HCT116 (cell line): ENCODE results near the gene BCHE. TPM values are rescaled to one million over a fixed set of nuclear protein-coding genes. Genes with fewer than 3 reads are reported as not detected.

Source experiments
- ATAC-seq: fragments of 200-7000 bp; cut with Tn5 transposase; 2 replicates; pipeline ENCODE4 v1.9.1; 2020; ENCODE audit warnings: mild to moderate bottlenecking, moderate library complexity
- BruUV-seq: library from RNA; stranded (reverse); fragments of 400-500 nt; replicated peaks from 2 replicates; lab custom pipeline; 2021; lab: Mats Ljungman, UMichigan
- CTCF ChIA-PET: fragments of 300-600 bp; sonication (Branson Sonifier 250); formaldehyde crosslinking; loops from one replicate; lab custom pipeline; 2021; ENCODE audit warnings: antibody characterized with exemption; lab: Charles Lee
- POLR2A ChIA-PET: fragments of 300-600, 350-600 bp; sonication (Branson Sonifier 250); formaldehyde crosslinking; loops from one replicate; lab custom pipeline; 2021; ENCODE audit warnings: antibody characterized with exemption; lab: Charles Lee
- RAD21 ChIA-PET, 2 experiments: fragments of 300-600 bp; sonication (Branson Sonifier 250); formaldehyde crosslinking; loops; one replicate each; lab custom pipeline; 2023; ENCODE audit warnings: low total read pairs in 2 of 2; ENCODE audit not compliant: uncharacterized antibody in 2 of 2, unreplicated experiment in 2 of 2, low non-redundant PET in 1 of 2; lab: Charles Lee
- DNase-seq: peaks from one replicate; pipeline ENCODE4 v3.0.0-alpha.2; 2010; ENCODE audit warnings: low read depth, low spot score
- H2AFZ ChIP-seq: fragments of 200-600 bp; shearing (Covaris generic), sonication (generic); 2 replicates; pipeline ENCODE4 v1.6.1; 2017; ENCODE audit warnings: low read depth, mixed run types, mixed read lengths, antibody characterized with exemption, low read length; ENCODE audit not compliant: poor library complexity, severe bottlenecking
- H3K27ac ChIP-seq: 2 replicates; pipeline ENCODE4 v1.5.1; 2012; ENCODE audit warnings: low read depth, low read length
- H3K27me3 ChIP-seq: fragments of 200-600 bp; sonication (generic); 2 replicates; pipeline ENCODE4 v1.6.1; 2016; ENCODE audit warnings: mixed run types, low read length, mixed read lengths; ENCODE audit not compliant: insufficient read depth
- H3K36me3 ChIP-seq, 2 experiments: fragments of 200-500 bp in 1 of 2; fragments of 200-600 bp in 1 of 2; sonication (Bioruptor generic) in 1 of 2; sonication (generic) in 1 of 2; 2 replicates each; pipeline versions ENCODE4 v1.5.1 to v1.6.1; 2014 to 2016; ENCODE audit warnings: low read length in 2 of 2, inconsistent platforms in 1 of 2, mixed read lengths in 1 of 2, mixed run types in 1 of 2; ENCODE audit not compliant: insufficient read depth in 2 of 2, control insufficient read depth in 1 of 2
- H3K4me1 ChIP-seq, 2 experiments: fragments of 200-600 bp in 1 of 2; sonication (generic) in 1 of 2; 2 replicates each; pipeline versions ENCODE4 v1.5.1 to v1.6.1; 2012 to 2017; ENCODE audit warnings: low read length in 2 of 2, inconsistent platforms in 1 of 2, mild to moderate bottlenecking in 1 of 2, mixed read lengths in 1 of 2, mixed run types in 1 of 2, moderate library complexity in 1 of 2; ENCODE audit not compliant: insufficient read depth in 2 of 2, control insufficient read depth in 1 of 2
- H3K4me2 ChIP-seq: fragments of 200-600 bp; sonication (generic); 2 replicates; pipeline ENCODE4 v1.6.1; 2017; ENCODE audit warnings: mixed run types, low read length, mixed read lengths
- H3K4me3 ChIP-seq, 2 experiments: fragments of 200-600 bp in 1 of 2; sonication (generic) in 1 of 2; replicated peaks in 1 of 2; 2 replicates each; pipeline ENCODE4 v1.5.1; 2011 to 2016; ENCODE audit warnings: low read length in 2 of 2, control low read depth in 1 of 2, low read depth in 1 of 2, mild to moderate bottlenecking in 1 of 2, mixed read lengths in 1 of 2, mixed run types in 1 of 2
- H3K79me2 ChIP-seq: fragments of 200-600 bp; sonication (generic); 2 replicates; pipeline ENCODE4 v1.6.1; 2017; ENCODE audit warnings: mild to moderate bottlenecking, mixed run types, low read length, moderate library complexity, mixed read lengths; ENCODE audit not compliant: insufficient read depth
- H3K9ac ChIP-seq: fragments of 200-600 bp; sonication (generic); 2 replicates; pipeline ENCODE4 v1.6.1; 2016; ENCODE audit warnings: low read length, mixed read lengths
- H3K9me2 ChIP-seq: fragments of 200-600 bp; sonication (generic), shearing (Covaris generic); 2 replicates; pipeline ENCODE4 v1.6.1; 2017; ENCODE audit warnings: mixed run types, mild to moderate bottlenecking, moderate library complexity; ENCODE audit not compliant: insufficient read depth
- H3K9me3 ChIP-seq, 2 experiments: fragments of 200-500 bp in 1 of 2; fragments of 200-600 bp in 1 of 2; sonication (Bioruptor generic) in 1 of 2; sonication (generic) in 1 of 2; 2 replicates each; pipeline ENCODE4 v1.6.1; 2014 to 2017; ENCODE audit warnings: low read length in 2 of 2, mixed read lengths in 2 of 2, inconsistent platforms in 1 of 2, low read depth in 1 of 2, mild to moderate bottlenecking in 1 of 2, mixed run types in 1 of 2, moderate library complexity in 1 of 2; ENCODE audit not compliant: control insufficient read depth in 1 of 2, insufficient read depth in 1 of 2
- H4K20me1 ChIP-seq: fragments of 200-600 bp; sonication (generic), shearing (Covaris generic); 2 replicates; pipeline ENCODE4 v1.6.1; 2017; ENCODE audit warnings: mixed run types, mild to moderate bottlenecking, moderate library complexity; ENCODE audit not compliant: insufficient read depth
- CBX3 ChIP-seq: IDR thresholded peaks from 2 replicates; pipeline ENCODE4 v1.6.1; 2012; ENCODE audit warnings: low read depth
- EZH2 ChIP-seq: fragments of 200-600 bp; sonication (generic); IDR thresholded peaks from 2 replicates; pipeline ENCODE4 v1.6.1; 2017; ENCODE audit warnings: antibody characterized with exemption, mixed run types
- FOSL1 ChIP-seq: IDR thresholded peaks from 2 replicates; pipeline ENCODE4 v1.6.1; 2012; ENCODE audit warnings: low read depth
- POLR2A ChIP-seq: IDR thresholded peaks from 2 replicates; pipeline ENCODE4 v1.7.0; 2011; ENCODE audit warnings: borderline replicate concordance; ENCODE audit not compliant: insufficient read depth, insufficient read length; ENCODE audit errors: extremely low read depth
- POLR2AphosphoS5 ChIP-seq: IDR thresholded peaks from 2 replicates; pipeline ENCODE4 v1.6.1; 2011; ENCODE audit warnings: mild to moderate bottlenecking, low read depth, low read length, moderate library complexity
- RAD21 ChIP-seq: IDR thresholded peaks from 2 replicates; pipeline ENCODE4 v1.6.1; 2012; ENCODE audit warnings: low read depth, mild to moderate bottlenecking
- REST ChIP-seq: IDR thresholded peaks from 2 replicates; pipeline ENCODE4 v1.6.1; 2012; ENCODE audit warnings: low read depth
- SIN3A ChIP-seq: IDR thresholded peaks from 2 replicates; pipeline ENCODE4 v1.6.1; 2012; ENCODE audit warnings: low read depth
- SP1 ChIP-seq: IDR thresholded peaks from 2 replicates; pipeline ENCODE4 v1.6.1; 2012; ENCODE audit warnings: low read depth
- SRF ChIP-seq: IDR thresholded peaks from 2 replicates; pipeline ENCODE4 v1.6.1; 2012; ENCODE audit warnings: low read depth
- TCF7L2 ChIP-seq: IDR thresholded peaks from 2 replicates; pipeline ENCODE4 v1.7.0; 2011; ENCODE audit warnings: borderline replicate concordance, inconsistent platforms; ENCODE audit not compliant: insufficient read depth, insufficient read length; ENCODE audit errors: extremely low read depth
- YY1 ChIP-seq: IDR thresholded peaks from 2 replicates; pipeline ENCODE4 v1.6.1; 2011; ENCODE audit warnings: low read length, low read depth, moderate library complexity, mild to moderate bottlenecking; ENCODE audit not compliant: insufficient replicate concordance; ENCODE audit errors: extremely low read depth
- ZBTB33 ChIP-seq: IDR thresholded peaks from 2 replicates; pipeline ENCODE4 v1.6.1; 2011; ENCODE audit warnings: mild to moderate bottlenecking, low read length, moderate library complexity; ENCODE audit not compliant: insufficient replicate concordance; ENCODE audit errors: extremely low read depth
- ZFX ChIP-seq: fragments of 450-650 bp; IDR thresholded peaks from 2 replicates; pipeline ENCODE4 v1.6.1; 2017
- ZNF274 ChIP-seq: fragments of 200-500 bp; sonication (Bioruptor generic); IDR thresholded peaks from 2 replicates; pipeline ENCODE4 v1.6.1; 2014; ENCODE audit warnings: mild to moderate bottlenecking, low read depth, low read length, inconsistent platforms
- intact Hi-C: fragments of 100-400 bp; cut with micrococcal nuclease; formaldehyde crosslinking; loops from 2 replicates; pipeline ENCODE4 v1.10.0; 2022
- total RNA-seq: library from RNA; stranded (reverse); gene quantifications from one replicate; pipeline ENCODE4 v1.2.1, GENCODE V29; 2021; ENCODE audit not compliant: unreplicated experiment

The BCHE gene
- total RNA-seq, 1 experiment from 2014 or later = not detected

GRCh38 chr3:165837801-165838200 is 578 bp upstream of the BCHE start:
- intact Hi-C loops = no loop called here
- no peak for TF ChIP-seq POLR2A
- no peak for TF ChIP-seq YY1
- TF ChIP-seq SP1 = no peak
- TF ChIP-seq SIN3A = no peak
- TF ChIP-seq CBX3 = no peak
- no peak for TF ChIP-seq TCF7L2
- TF ChIP-seq EZH2 = no peak
- no peak for TF ChIP-seq POLR2AphosphoS5
- TF ChIP-seq ZFX = no peak
- TF ChIP-seq REST = no peak
- TF ChIP-seq ZBTB33 = no peak
- TF ChIP-seq FOSL1 = no peak
- no peak for TF ChIP-seq SRF
- no peak for TF ChIP-seq ZNF274
- TF ChIP-seq RAD21 = no peak
- no peak overlapping the region for H2AFZ ChIP-seq
- CTCF ChIA-PET = no interaction called here
- no peaks in the 10 kb centered on the region for H3K9me3 ChIP-seq
- H3K4me3 ChIP-seq = no peak overlapping the region
- H3K4me1 ChIP-seq = no peaks in the 10 kb centered on the region
- no peak overlapping the region for H3K27ac ChIP-seq
- no peaks in the 10 kb centered on the region for H4K20me1 ChIP-seq
- POLR2A ChIA-PET = no interaction called here
- H3K9me2 ChIP-seq = no peaks in the 10 kb centered on the region
- no peaks in the 10 kb centered on the region for H3K36me3 ChIP-seq
- no peaks in the 10 kb centered on the region for H3K27me3 ChIP-seq
- H3K9ac ChIP-seq = no peak overlapping the region
- no peak overlapping the region for H3K4me2 ChIP-seq
- ATAC-seq (no peak), DNase-seq (no peak)
- no TSS peak for BruUV-seq
- RAD21 ChIA-PET = no interaction called here
- no peaks in the 10 kb centered on the region for H3K79me2 ChIP-seq
